ENCODE data around the gene CPS1.

- TF ChIP-seq CEBPB (IDR thresholded peaks at IDR 0.05) (no peak), TAF1 (IDR thresholded peaks at IDR 0.05; ENCODE audit: low read depth) (no peak), NFIC (IDR thresholded peaks at IDR 0.05) (no peak), USF1 (IDR thresholded peaks at IDR 0.05) (no peak), ZBTB7A (IDR thresholded peaks at IDR 0.05; ENCODE audit: low read depth) (no peak), EP300 (IDR thresholded peaks at IDR 0.05; ENCODE audit: borderline replicate concordance) (no peak), TEAD4 (IDR thresholded peaks at IDR 0.05) (no peak), RAD21 (IDR thresholded peaks at IDR 0.05; ENCODE audit: low read depth) (no peak), CREB1 (IDR thresholded peaks at IDR 0.05; ENCODE audit: low read depth) (no peak), YY1 (IDR thresholded peaks at IDR 0.05; ENCODE audit: low read depth) (no peak), MAX (IDR thresholded peaks at IDR 0.05) (no peak), FOXM1 (IDR thresholded peaks at IDR 0.05; ENCODE audit: borderline replicate concordance, low read depth) (no peak)
- TF ChIP-seq, protein P1, sequence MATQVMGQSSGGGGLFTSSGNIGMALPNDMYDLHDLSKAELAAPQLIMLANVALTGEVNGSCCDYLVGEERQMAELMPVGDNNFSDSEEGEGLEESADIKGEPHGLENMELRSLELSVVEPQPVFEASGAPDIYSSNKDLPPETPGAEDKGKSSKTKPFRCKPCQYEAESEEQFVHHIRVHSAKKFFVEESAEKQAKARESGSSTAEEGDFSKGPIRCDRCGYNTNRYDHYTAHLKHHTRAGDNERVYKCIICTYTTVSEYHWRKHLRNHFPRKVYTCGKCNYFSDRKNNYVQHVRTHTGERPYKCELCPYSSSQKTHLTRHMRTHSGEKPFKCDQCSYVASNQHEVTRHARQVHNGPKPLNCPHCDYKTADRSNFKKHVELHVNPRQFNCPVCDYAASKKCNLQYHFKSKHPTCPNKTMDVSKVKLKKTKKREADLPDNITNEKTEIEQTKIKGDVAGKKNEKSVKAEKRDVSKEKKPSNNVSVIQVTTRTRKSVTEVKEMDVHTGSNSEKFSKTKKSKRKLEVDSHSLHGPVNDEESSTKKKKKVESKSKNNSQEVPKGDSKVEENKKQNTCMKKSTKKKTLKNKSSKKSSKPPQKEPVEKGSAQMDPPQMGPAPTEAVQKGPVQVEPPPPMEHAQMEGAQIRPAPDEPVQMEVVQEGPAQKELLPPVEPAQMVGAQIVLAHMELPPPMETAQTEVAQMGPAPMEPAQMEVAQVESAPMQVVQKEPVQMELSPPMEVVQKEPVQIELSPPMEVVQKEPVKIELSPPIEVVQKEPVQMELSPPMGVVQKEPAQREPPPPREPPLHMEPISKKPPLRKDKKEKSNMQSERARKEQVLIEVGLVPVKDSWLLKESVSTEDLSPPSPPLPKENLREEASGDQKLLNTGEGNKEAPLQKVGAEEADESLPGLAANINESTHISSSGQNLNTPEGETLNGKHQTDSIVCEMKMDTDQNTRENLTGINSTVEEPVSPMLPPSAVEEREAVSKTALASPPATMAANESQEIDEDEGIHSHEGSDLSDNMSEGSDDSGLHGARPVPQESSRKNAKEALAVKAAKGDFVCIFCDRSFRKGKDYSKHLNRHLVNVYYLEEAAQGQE (IDR thresholded peaks at IDR 0.05; ENCODE audit: low read depth): no peak
These were observed 12.3 kb upstream of the CPS1 start for GRCh38 chr2:210544007-210544590.
